Stimulated activated CD4-positive, alpha-beta T cell treated with anti-CD3 and anti-CD28 coated beads, Interleukin-1b, Interleukin-23, amount 100 ng/mL, for 4 hours (primary cell): Measurements from ENCODE around the gene CDKN2AIPNL.
"Not testable (repeated sequence)": the region's sequence is repeated elsewhere in the genome, so short reads cannot be mapped to it uniquely, and the experiment has no call there.

Experiments used
- DNase-seq, 2 donors: peaks; one replicate each; pipeline ENCODE4 v3.0.0-alpha.2; 2020; ENCODE audit warnings: low read depth in 2 of 2

Gene CDKN2AIPNL

DNA sequence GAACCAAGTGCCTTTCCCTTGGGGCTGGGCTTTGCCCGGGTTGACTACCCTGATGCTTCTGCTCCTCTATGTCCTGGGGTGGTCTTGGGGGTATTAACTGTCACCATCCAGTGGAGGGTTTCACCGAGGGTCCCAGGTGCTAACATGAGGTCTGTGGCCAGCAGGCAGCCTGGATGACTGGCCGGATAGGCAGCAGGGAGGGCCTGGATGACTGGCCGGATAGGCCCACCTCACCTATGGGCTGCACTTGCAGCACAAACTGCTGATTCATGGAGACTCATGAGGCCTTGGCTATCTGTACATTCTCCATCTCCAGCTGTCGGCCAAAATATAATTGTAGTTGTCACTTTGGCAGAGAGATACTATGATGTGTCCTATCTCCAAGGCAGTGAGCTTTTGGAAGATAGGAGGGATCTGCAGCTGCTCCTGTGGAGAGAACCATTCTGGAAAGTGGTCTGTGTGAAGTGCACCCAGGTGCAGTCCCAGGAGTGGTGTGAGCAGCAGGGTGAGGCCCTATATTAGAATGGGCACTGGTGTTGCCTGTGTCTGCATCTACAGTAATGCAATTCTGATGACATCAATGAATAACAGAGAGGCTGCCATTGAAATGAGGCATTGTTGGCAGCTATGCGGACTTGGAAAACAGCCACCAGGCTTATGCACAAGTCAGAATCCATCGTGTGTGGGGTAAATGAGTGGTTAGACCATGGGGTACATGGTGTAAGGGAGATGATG, 26.3 kb upstream of the CDKN2AIPNL start:
- DNase-seq, result no peak

DNA sequence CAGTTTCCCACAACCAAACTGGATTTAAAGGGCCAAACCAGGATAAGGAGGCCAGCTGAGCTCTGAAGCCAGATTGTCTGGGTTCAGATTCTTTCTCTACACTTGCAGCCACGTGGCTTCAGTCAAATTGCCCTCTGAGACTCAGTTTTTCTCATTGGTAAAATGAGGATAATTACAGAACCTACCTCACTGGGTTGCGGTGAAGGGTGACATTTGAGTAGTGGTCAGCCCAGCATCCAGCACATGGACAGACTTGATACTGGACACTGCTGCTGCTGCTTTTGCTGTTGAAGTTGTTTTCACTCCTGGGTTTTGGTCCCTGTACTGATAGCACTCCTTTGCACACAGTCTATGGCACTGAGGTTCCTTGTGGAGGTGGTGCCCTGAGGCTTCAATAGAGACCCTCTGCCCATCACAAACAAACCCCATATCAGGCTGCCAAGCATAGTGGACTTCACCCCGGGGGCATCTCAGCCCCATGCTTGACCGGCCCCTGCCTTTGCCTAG, 25.7 kb upstream of the CDKN2AIPNL start:
- no peak for DNase-seq

DNA sequence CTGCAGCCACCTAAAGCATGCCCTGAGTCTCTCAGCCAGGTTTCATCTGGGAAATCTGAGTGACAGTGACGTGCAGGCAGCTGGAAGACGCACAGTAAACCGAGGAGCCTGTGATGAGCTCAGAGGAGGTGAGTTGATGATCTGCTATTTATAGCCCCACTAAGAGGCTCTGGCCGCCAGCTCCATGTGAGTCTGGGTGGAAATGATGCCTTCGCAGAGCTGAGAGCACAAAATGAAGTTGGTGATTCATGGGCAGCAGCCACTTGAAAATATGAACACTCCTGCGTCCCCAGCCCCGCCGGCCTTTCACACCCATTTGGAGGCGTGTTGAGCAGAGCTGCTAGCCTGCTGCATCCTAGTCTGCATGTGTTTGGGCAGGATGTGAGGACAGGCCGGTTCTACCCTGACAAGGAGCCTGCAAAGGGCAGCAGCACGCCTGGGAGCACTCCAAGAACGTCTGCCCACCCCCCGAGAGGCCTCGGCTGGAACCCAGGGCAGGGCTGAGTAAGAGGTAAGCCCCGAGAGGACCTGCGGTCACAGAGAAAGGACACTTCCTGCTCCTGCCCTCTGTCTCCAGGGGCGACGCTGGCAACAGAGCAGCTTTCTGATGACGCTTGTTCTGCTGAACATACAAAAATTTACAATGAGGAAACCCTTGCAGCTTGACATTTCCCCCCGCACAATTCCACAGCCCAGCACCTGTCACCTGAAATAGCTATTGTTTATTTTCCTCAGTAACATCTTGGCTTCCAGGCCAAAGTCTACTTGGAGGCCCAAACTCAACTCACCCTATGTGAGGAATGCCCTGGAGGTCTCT, 25.1 kb upstream of the CDKN2AIPNL start:
- DNase-seq, result peak; percentile 7 to 8

DNA sequence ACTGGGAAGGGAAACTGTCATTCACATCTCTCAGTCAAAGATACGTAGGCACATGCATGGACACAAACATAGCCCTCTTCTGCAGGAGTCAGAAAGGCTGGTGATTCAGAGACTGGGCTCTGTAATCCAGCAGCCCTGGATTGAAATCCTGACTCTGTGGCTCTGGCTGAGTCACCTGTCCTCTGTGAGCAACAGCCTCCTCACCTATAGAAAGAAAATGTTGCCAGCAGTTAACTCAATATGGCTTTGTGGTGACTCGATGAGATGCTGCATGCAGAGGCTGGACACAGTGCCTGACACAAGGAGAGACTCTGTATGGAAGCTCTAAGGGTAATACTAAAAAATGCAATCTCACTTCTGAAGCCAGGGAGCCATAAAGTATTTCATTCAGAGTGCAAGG, 23.9 kb upstream of the CDKN2AIPNL start:
- no peak for DNase-seq

- DNase-seq, result no peak
These were observed 21.1 kb upstream of the CDKN2AIPNL start for GRCh38 chr5:134432677-134433359.

DNA sequence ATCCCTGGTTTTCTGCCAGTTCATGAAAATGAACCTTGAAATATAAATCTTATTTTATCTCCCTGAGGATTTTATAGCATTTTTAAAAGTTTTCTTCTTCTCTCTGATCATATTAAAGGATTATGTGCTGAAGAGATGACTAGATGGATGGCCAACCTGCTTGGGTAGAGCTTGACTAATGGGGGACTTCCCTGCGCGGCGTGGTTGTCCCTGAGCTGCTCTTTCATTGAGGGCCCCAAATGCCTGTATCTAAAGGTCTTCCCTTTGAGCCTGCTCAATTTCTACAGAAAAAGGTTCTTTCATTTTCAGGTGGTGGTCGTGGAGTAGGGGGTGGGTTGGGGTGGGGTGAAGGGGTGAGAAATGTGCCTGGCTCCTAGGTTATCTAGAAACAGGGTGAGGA, 20.5 kb upstream of the CDKN2AIPNL start:
- no peak for DNase-seq

DNA sequence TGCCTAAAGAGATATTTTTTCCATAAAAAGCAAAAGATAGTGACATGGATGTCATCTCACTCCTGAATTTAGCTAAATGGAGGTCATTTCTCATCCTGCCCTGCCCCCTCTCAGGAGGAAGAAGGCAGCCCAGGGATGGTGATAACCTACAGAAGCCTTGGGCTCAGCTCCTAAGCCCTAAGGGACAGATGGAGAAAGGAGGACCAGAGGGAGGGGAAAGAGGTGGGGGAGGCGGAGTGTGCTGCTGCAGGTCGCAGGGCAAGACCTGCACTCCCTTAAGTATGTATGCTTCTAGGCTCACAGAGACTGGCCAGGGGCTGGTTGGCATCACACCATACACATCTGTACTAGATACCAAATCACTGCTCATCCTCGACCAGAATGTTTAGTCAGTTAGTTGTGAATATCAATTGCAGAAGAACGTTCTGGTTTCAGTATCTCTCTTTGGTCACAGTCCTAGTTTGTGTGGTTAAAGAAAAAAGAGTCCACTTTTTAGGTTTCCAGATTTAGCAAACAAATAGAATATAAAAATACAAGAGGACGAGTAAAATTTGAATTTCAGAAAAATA, 18.4 kb upstream of the CDKN2AIPNL start:
- no peak for DNase-seq

- DNase-seq, result no peak
These were observed 15.9 kb upstream of the CDKN2AIPNL start for GRCh38 chr5:134427540-134428041.

DNA sequence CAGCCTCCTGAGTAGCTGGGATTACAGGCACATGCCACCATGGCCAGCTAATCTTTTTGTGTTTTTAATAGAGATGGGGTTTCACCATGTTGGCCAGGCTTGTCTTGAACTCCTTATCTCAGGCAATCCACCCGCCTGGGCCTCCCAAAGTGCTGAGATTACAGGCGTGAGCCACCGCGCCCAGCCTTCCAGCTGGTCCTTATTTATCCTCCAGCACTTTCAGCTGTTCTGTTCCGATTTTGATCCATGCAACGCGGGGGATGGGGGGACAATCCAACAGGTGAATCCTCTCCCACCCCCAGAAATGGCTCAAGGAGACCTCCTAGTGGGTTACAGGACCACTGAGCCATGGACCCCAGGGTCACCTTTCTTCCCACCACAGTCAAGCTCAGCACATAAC, 14.7 kb upstream of the CDKN2AIPNL start:
- DNase-seq, result no peak

GRCh38 chr5:134423376-134423775, 11.7 kb upstream of the CDKN2AIPNL start:
- DNase-seq, result no peak

GRCh38 chr5:134422791-134423365, 11.2 kb upstream of the CDKN2AIPNL start:
- no peak for DNase-seq

GRCh38 chr5:134421038-134421437, 9.4 kb upstream of the CDKN2AIPNL start:
- DNase-seq, result not testable (repeated sequence)

DNA sequence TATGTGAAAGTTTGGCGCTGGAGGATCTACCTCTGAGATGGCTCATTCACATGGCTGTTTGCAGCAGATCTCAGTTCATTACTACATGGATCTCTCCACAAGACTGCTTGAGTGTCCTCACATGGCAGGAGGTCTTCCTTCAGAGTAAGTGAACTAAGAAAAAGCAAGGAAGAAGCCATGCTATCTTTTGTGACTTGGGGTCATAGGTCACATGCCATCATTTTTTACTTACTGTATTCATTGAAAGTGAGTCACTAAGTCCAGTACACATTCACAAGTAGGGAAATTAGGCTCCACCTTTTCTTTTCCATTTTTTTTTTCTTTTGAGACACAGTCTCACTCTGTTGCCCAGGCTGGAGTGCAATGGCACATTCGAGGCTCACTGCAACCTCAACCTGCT, 8.7 kb upstream of the CDKN2AIPNL start:
- DNase-seq, result no peak

DNA sequence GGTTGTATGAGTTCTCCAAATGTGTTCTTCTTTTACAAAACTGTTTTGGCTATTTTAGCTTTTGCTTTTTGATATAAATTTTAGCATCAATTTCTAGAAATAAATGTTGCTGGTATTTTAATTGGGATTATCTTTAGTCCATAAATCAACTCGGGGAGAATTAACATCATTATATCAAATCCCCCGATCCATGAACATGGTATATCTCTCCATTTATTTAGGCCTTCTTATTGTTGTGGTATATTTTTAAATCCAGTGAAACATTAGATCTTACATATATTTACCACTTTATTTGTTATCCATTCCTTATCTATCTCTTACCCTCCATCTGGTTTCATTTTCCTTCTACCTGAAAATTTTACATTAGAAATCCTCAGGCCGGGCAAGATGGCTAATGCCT, 7.3 kb upstream of the CDKN2AIPNL start:
- DNase-seq, result no peak

- no peak for DNase-seq
These were observed 6.0 kb upstream of the CDKN2AIPNL start for GRCh38 chr5:134417707-134418106.

DNA sequence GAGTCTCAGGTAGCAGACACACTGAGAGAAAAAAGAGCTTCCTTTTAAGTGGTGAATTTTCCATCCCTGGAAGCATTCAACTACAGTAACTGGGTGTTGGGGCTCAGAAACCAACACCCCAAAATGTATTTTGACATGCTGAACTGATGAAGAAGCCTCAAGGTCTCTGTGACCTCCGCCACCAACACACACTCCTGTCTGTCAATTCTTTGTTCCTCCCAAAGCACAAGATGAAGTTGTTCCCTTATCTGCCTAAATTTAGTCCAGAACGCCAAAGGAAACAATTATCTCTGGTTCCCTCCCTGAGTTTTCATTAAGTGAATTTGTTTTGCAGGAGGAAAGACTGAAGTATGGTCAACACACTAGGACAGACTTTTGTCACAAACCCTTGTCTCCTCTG, 1.4 kb upstream of the CDKN2AIPNL start:
- DNase-seq, result no peak

DNA sequence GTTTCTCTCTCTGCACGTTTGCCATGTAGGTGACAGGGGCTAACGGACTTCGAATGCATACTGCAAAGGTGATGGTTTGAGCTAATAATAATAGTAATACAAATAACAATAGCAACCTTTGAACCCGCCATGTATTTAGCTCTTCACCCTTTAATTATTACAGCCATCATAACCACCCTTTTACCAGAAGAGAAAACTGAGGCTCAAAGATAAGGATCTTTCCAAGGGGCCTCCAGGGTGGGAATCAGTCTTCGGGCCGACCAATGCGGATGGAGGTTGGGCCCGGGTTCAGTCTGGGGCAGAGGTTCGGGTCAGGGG, 494 bp downstream of the CDKN2AIPNL start:
- DNase-seq, result no peak

- no peak for DNase-seq
These were observed 859 bp downstream of the CDKN2AIPNL start for GRCh38 chr5:134410822-134411221.

- no peak for DNase-seq
These were observed 2.4 kb downstream of the CDKN2AIPNL start for GRCh38 chr5:134409321-134409720.

DNA sequence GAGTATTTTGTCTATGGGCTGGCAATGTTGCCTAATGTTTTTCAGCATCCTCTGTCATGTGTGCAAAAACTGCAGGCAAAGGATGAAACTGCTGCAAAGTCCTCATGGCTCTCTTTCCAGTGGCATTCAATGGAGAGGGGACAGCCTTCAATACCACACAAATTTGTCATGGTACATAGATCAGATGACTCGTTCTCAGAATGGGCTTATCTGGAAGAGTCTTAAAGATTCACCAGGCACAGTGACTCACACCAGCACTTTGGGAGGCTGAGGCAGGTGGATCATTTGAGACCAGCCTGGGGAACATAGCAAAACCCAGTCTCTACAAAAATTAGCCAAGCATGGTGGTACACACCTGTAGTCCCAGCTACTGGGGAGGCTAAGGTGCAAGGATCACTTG, 5.3 kb downstream of the CDKN2AIPNL start:
- DNase-seq, result no peak

GRCh38 chr5:134403951-134404350, 7.7 kb downstream of the CDKN2AIPNL start:
- DNase-seq, result no peak
